ENCODE results near the gene FAM3A.
"Not testable (repeated sequence)": the region's sequence is repeated elsewhere in the genome, so short reads cannot be mapped to it uniquely, and the experiment has no call there.

FAM3A gene

GRCh38 chrX:154496591-154497137 lies 19.4 kb downstream of the FAM3A start:
- DNase-seq: not testable (repeated sequence)

GRCh38 chrX:154495472-154495922 lies 20.5 kb downstream of the FAM3A start:
- no peak for DNase-seq

GRCh38 chrX:154494715-154495114 lies 21.3 kb downstream of the FAM3A start:
- no peak for DNase-seq

- DNase-seq: peak; percentile 84
Observed at GRCh38 chrX:154490414-154491083, 25.5 kb downstream of the FAM3A start, which contains the start of gene SLC10A3. Gene SLC10A3 (minus strand): TSS chrX:154490629. CDS start chrX:154488940, 1,689 bp downstream.

GRCh38 chrX:154490021-154490413 lies 26.0 kb downstream of the FAM3A start:
- no peak for DNase-seq

GRCh38 chrX:154489182-154489581 lies 26.9 kb downstream of the FAM3A start:
- no peak for DNase-seq

GRCh38 chrX:154488336-154489075 lies 27.5 kb downstream of the FAM3A start:
- no peak for DNase-seq

- no peak for DNase-seq
Observed at GRCh38 chrX:154487518-154488290, 28.3 kb downstream of the FAM3A start.

- DNase-seq: peak; percentile 46
Observed at GRCh38 chrX:154486396-154487207, 29.4 kb downstream of the FAM3A start, which contains the start of gene UBL4A. Gene UBL4A (minus strand): TSS chrX:154486615. CDS start chrX:154486584, 31 bp downstream.

GRCh38 chrX:154486052-154486395 lies 30.0 kb downstream of the FAM3A start:
- peak; percentile 20 for DNase-seq

- no peak for DNase-seq
Observed at GRCh38 chrX:154485150-154486051, 30.6 kb downstream of the FAM3A start.

- no peak for DNase-seq
Observed at GRCh38 chrX:154484255-154485149, 31.5 kb downstream of the FAM3A start.

- no peak for DNase-seq
Observed at GRCh38 chrX:154483325-154483724, 32.7 kb downstream of the FAM3A start.

GRCh38 chrX:154482786-154483185 lies 33.2 kb downstream of the FAM3A start:
- DNase-seq: no peak

GRCh38 chrX:154481911-154482601 lies 34.0 kb downstream of the FAM3A start:
- DNase-seq: no peak

GRCh38 chrX:154481195-154481594 lies 34.8 kb downstream of the FAM3A start:
- DNase-seq: no peak

- peak; percentile 90 for DNase-seq
Observed at GRCh38 chrX:154478728-154479622, 37.1 kb downstream of the FAM3A start, which contains the start of gene LAGE3. Gene LAGE3 (minus strand): TSS chrX:154479281. CDS start chrX:154478915, 366 bp downstream.

- no peak for DNase-seq
Observed at GRCh38 chrX:154477891-154478477, 38.0 kb downstream of the FAM3A start.

Data from activated effector memory CD4-positive, alpha-beta T cell treated with Interleukin-2 at 50 U/mL for 16 hours (primary cell).